GM18502 (cell line): ENCODE results near the gene CDIPT.

Experiments used
- ATAC-seq: cut with Tn5 transposase; IDR thresholded peaks from one replicate; pipeline ENCODE4 v1.9.1; 2021; ENCODE audit warnings: mild to moderate bottlenecking; ENCODE audit not compliant: unreplicated experiment, poor library complexity

Gene CDIPT

DNA sequence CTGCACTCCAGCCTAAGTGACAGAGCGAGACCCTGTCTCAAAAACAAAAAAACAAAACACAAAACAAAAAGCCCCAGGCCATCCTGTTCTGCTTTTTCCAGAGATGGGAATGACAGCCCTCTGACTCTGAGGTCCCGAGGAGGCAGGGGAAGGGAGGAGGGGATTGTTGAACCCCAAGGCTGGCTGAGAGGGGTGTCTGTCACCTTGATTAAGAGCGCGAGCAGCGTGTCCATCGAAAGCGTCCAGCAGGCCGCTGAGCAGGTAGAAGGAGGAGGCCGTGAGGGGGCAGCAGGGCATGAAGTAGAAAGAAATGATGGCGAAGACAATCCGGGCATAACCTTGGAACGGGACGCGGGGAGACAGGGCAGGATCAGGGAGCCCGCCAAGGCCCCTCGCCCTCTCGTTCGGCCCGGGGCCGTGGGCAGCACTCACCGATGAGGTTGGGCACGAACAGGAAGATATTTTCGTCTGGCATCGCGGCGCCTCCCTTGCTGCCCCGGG is 593 bp downstream of the CDIPT start:
- peak; percentile 7 for ATAC-seq

DNA sequence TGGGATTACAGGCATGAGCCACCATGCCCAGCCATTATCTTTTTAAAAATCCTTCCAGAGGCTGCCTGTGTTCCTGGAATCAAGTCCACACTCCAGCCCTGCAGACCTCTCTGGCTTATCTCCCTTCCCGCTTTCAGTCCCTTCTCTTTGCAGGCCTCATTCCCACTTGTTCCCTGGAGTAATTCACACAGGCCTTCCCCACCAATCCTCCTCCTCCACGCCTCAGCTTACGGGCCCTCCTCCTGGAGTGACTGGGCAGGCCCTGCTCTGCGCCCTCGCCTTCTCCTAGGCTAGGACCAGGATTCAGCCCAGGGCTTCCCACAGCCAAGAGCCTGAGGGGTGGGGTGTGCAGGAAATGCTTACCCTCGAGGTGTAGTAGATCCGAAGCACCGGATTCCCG is 2.8 kb downstream of the CDIPT start:
- ATAC-seq: no peak

DNA sequence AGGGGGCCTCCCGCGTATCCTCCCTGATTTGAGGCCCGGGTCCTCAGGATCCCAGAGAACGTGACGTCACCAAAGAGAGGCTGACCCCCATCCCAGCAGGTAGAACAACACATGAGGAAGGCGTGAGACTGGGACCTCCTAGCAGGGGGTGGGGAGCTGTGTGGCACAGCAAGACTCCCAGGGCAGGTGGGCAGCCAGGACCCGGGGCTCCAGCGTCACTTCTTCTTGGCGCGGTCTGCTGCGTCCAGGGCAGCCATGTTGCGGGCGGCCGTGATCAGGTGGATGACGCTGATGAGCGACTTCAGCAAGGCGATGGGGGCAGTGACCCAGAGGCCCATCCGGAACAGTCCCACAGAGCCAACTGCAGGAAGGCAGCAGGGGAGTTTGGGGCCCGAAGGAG is 4.1 kb downstream of the CDIPT start:
- ATAC-seq: no peak

DNA sequence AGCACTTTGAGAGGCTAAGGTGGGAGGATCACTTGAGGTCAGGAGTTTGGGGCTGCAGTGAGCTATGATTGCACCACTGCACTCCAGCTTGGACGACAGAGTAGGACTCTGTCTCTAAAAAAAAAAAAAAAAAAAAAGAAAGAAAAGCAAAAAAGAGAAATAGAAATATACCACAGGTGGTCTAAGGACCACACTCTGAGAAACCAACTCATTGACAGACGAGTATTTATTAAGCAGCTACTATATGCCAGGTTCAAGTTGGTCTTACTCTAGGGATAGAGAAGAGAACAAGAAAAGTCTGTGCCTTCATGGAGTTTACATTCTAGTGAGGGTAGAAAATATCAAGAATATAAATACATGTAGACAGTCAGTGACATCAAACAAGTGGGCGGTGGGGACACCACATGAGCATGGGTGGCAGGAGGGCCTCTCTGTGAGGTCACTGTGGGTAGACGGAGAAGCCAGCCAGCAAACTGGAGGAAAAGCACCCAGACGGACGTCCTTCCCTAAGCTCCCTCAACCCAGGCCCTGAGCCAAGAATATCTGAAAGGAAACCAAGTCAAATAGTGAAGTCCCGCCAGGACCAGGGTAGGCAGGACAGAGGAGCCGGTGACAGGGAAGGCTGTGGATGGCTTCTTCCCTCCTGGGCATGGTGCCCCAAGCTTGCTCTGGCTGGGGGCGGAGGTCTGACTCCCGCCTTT is 4.7 kb downstream of the CDIPT start:
- no peak for ATAC-seq

DNA sequence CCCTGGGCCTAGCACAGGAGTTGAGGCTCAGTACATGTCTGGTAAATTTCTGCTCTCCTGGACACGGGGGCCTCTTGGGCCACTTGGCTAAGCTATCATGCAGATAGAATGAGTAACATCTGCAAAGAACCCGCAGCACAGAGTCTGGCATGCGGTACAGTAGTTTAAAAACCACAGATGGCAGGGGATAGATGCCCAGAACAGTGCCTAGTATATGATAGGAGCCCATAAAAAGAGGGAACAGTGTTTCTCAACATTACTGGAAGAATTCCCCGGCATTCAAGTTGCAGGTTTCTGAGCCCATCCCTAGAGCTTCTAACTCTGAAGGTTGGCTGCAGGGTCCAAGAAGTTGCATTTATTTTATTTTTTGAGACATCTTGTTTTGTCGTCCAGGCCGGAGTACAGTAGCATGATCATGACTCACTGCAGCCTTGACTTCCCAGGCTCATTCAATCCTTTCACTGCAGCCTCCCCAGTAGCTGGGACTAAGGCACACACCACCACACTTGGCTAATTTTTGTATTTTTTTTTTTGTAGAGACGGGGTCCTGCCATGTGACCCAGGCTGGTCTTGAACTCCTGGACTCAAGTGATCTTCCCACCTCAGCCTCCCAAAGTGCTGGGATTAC is 5.8 kb downstream of the CDIPT start:
- no peak for ATAC-seq

DNA sequence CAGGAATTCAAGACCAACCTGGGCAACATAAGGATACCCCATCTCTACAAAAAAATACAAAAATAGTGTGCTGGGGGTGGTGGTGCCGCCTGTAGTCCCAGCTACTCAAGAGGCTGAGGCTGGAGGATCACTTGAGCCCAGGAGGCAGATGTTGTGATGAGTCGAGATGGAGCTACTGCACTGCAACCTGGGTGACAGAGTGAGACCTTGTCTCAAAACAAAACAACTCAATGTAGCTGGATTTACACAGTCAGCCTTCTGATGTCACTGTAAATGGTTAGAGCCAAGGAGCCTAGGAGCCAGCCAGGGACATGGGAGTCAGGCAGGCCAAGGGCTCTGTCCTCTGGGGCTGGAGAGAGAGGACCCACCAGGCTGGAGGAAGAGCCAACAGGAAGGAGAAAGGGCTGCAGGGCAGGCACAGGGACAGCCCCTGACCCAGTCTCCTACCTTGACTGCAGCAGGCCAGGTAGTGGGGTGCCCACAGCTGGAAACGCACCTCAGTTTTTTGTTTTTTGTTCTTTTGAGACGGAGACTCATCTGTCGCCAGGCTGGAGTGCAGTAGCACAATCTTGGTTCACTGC is 8.4 kb downstream of the CDIPT start:
- no peak for ATAC-seq

DNA sequence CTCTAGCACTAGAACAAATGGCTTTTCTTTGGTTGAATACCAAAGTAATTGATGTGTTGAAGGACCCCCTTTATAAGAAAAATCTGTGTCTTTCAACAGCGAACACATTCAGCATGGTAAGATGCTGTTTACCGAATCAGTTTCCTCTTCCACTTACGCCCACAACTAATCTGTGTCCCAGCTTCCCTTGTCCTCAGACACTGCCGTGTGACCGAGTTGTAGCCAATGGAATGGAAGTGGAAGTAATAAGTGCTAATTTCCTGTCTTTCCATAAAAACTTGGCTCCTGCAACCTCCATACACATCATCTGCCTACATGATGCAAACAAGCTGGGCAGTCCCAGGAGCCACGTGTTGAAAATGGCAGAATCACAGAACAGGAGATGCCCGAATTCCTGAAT is 10.4 kb downstream of the CDIPT start:
- ATAC-seq: no peak

DNA sequence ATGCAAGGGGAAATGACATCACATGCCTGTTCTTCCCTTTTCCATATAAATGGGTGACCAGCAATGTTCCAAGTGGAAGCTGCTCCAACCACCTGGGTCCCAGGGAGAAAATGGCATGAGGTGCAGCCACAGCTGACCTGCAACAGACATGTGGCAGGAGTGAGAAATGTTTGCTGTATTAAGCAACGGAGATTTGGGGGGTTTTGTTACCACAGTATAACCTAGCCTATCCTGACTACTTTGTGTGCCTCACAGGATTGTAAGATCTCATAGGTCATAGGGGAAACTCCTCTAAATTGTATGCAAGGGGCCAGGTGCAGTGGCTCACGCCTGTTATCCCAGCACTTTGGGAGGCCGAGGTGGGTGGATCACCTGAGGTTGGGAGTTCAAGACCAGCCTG is 12.0 kb downstream of the CDIPT start:
- no peak for ATAC-seq

DNA sequence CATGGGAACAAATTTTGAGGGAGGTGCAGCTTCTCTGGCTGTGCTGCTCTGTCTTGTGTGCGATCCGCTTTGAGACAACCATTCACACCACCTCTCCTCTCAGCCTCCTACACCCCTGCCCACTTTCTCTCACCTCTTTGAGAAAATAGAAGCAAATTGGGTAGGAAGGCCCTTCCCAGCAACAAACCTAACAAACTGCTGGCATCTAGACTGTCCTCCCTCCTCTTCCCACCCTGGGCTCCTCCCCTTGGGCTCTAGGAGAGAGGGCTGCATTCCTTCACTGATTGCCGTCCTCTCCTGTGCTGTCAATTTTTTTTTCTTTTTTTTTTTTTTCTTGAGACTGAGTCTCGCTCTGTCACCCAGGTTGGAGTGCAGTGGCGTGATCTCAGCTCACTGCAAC is 13.5 kb downstream of the CDIPT start:
- ATAC-seq: no peak

DNA sequence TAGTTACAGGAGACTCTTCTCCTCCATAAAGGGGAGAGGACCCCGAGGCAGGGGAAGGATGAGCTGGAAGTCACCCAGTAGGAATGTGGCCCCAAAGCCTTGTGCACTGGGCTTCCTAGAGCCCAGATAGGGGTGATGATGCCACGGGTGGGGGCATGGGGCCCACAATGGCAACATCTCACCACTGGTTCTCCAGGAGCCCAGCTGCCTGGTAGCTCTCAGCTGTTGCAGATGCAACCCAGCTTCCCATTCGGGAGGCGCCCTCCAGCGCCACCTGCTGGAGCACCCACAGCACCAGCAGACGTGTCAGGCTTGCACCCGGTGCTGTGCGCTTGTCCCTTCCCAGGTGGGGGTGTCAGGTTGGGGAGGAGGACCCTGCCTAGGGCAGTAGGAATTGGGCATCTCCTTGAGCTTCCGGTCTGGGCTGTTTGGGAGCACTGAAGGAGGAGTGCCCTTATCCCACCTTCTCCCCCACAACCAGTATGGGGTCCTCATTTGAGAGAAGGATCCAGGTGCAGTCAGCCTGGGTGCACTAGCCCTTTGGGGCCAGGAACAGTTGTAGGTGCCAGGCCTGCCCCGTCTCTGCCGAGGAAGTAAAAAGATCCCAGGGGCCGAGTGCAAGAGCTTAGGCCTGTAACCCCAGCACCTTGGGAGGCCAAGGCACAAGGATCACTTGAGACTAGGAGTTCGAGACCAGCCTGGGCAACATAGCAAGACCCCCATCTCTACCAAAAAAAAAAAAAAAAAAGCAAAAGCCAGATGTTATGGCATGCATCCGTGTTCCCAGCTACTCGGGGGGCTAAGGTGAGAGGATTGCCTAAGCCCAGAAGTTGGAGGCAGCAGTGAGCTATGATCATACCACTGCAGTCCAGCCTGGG is 14.4 kb downstream of the CDIPT start:
- no peak for ATAC-seq

DNA sequence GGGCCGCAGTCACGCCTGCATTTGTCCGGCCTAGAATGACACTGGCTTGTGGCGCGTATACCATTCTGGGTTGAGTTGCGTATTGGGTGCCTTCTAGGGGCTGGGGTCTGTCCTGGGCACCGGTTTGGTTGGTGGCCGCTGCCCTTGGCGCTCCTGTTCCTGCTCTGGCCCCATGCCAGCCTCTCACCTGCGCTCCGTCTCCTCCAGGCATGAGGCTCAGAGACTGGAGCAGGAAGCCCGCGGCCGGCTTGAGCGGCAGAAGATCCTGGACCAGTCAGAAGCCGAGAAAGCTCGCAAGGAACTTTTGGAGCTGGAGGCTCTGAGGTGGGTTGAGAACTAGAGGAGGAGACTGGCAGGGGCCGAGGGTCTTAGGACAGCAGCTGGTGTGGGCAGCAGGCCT is 17.4 kb downstream of the CDIPT start:
- ATAC-seq: no peak

DNA sequence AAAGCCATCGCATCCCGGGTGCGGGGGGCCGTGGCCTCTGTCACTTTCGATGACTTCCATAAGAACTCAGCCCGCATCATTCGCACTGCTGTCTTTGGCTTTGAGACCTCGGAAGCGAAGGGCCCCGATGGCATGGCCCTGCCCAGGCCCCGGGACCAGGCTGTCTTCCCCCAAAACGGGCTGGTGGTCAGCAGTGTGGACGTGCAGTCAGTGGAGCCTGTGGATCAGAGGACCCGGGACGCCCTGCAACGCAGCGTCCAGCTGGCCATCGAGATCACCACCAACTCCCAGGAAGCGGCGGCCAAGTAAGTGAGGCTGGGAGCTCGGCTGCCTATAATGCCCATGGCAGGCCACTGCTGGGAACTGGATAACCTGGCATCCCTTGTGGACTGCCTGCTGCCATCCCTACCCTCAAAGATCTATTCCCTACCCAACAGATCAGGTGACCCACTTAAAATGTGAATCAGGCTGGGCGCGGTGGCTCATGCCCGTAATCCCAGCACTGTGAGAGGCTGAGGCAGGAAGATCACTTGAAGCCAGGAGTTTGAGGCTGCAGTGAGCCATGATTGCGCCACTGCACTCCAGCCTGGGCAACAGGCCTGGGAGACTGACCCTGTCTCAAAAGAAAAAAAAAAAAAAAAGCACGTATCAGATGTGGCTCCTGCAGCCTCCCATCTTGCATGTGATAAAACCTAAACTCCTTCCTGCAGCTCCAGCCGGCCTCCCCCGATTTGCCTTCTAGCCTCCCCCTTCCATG is 18.3 kb downstream of the CDIPT start:
- no peak for ATAC-seq

DNA sequence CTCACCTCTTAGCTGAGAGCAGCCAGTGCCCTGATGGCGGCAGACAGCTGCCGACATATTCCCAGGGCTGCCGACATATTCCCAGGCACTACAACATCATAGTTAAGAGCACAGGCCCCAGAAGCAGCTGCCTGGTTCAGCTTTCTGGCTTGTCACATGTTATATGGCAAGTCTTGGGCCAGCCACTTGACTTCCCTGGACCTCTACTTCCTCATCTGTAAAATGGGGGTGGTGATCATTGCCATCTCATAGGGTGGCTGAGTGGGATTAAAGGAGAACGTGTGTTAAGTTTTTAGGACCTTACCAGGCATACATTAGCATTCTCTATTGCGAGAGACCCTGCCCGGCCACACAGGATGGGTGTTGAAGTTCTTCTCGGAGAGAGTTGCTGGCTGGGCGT is 19.1 kb downstream of the CDIPT start:
- ATAC-seq: no peak

DNA sequence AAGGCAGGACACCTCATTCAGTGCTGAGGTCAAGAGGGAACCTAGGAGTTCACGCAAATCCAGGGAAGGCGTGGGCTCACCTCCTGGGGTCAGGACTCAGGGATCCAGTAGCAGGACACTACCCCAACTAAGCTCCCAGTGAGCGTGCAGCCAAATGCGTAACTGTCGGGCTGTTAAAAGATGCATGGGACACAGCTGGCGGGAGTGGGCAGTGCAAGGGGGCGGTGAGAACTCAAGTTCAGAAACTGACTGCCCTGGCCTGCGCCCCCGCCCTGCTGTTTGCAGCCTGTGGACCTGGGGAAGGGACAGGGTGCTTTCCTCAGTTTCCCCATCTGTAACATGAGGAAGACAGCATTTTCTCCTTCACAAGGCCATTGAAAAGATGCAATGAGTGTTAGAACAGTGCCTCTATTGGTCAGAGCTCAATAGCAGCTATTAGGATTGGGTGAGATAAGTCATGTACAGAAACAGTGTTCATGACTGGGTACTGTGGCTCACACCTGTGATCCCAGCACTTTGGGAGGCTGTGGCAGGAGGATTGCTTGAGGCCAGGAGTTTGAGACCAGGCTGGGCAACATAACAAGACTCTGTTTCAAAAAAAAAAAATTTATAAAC is 20.2 kb downstream of the CDIPT start:
- ATAC-seq: no peak

DNA sequence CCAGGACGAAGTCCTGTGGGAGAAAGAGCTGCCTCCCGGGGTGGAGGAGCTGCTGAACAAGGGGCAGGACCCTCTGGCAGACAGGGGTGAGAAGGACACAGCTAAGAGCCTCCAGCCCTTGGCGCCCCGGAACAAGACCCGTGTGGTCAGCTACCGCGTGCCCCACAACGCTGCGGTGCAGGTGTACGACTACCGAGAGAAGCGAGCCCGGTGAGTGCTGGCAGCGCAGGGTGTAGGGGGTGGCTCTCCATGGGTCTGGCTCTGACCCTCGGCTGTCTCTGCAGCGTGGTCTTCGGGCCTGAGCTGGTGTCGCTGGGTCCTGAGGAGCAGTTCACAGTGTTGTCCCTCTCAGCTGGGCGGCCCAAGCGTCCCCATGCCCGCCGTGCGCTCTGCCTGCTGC is 21.4 kb downstream of the CDIPT start:
- no peak for ATAC-seq

DNA sequence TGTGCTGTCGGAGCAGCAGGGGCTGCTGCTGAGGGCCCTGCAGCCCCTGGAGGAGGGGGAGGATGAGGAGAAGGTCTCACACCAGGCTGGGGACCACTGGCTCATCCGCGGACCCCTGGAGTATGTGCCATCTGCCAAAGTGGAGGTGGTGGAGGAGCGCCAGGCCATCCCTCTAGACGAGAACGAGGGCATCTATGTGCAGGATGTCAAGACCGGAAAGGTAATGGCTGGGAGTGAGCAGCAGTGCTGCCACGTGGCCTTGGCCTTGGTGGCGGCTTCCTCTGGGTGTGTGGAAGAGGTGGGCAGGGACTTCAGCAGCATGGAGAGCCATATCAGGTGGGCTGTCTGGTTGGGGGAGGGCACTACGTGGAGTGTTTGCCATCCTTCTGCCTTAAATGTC is 22.8 kb downstream of the CDIPT start:
- ATAC-seq: no peak

DNA sequence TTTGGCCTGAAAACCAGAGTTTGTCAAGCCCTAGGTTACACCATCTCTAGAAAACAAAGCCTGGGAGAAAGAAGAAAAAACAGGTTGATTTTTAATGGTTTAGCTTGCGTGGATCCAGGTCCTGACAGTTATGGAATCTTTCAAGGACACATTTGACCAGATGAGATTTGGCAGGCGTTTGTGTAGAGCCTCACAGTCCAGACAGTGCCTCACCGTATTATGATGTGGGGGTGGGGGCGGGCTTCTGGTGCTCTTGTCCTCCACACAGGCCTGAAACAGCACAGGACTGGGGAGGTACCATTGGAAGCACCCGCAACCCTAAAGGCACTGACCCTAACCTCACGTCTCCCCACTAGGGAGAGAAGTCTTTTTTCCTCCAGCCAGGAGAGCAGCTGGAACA is 23.2 kb downstream of the CDIPT start:
- ATAC-seq: no peak

DNA sequence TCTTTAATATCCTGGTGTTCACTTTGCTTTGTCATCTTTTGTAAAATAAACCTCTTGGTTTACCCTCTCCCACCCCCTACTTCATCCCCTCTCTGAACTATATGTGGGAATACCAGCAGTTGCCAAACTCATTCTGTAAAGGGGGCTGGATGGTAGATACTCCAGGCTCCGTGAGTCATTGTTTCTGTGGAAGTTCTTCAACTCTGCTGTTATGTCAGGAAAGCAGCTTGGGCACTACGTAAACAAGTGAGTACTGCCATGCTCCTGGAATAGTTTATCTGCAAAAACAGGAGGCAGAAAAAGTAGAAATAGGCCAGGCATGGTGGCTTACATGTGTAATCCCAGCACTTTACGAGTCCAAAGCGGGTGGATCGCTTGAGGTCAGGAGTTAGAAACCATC is 25.2 kb downstream of the CDIPT start:
- ATAC-seq: no peak

DNA sequence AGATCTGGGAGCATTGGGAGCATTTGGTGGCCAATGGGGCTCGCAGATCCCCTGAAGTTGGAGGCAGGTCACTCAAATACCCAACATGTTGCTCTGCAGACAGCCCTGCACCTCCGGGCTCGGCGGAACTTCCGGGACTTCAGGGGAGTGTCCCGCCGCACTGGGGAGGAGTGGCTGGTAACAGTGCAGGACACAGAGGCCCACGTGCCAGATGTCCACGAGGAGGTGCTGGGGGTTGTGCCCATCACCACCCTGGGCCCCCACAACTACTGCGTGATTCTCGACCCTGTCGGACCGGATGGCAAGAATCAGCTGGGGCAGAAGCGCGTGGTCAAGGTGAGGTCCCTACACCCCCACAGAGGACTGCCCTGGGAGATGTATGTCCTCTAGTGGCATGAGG is 26.4 kb downstream of the CDIPT start:
- ATAC-seq: no peak

DNA sequence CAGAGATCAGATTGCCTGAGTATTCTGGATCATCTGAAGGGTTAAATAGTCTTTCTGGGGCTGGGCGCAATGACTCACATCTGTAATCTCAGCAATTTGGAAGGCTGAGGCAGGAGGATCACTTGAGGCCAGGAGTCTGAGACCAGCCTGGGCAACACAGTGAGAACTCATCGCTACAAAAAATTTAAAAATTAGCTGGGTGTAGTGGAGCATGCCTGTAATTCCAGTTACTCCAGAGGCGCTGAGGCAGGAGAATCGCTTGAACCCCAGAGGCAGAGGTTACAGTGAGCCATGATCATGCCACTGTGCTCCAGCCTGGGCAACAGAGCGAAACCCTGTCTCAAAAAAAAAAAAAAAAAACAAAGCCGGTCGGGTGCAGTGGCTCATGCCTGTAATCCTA is 27.1 kb downstream of the CDIPT start:
- no peak for ATAC-seq
